Cardiac septum (tissue), 1 donor: ENCODE results near the gene ADO. TPM values are rescaled to one million over a fixed set of nuclear protein-coding genes. Genes with fewer than 3 reads are reported as not detected.
"Not testable (repeated sequence)": the region's sequence is repeated elsewhere in the genome, so short reads cannot be mapped to it uniquely, and the experiment has no call there.

Experiments
- DNase-seq: peaks from one replicate; pipeline ENCODE4 v3.0.0-alpha.2; 2020; ENCODE audit warnings: low spot score
- intact Hi-C: fragments of 100-400 bp; cut with DNase I; formaldehyde crosslinking; loops from one replicate; pipeline ENCODE4 v1.14.0; 2022
- long read RNA-seq: library from polyadenylated mRNA; unstranded; transcript quantifications from one replicate; pipeline ENCODE4 v2.0.0, GENCODE V29; 2021
- total RNA-seq: library from RNA; stranded (reverse); fragmentation: NEBNext Ultra II Directional; extraction: Animal tissue kit (Norgen Biotek cat#: 25700); gene quantifications from one replicate; pipeline ENCODE4 v1.2.1, GENCODE V29; 2021
- donor health status: DM: no; HTN: no; CAD: no.

Gene ADO
- total RNA-seq, result 19.5 TPM
- long read RNA-seq, transcript ADO-201 (1 exons, 3,627 nt), result major isoform, 19 of 19 reads
- long read RNA-seq, partial matches to known transcripts, result 0 of 19 reads
- long read RNA-seq, other reads (novel, unspliced or antisense), result 0 of 19 reads

DNA sequence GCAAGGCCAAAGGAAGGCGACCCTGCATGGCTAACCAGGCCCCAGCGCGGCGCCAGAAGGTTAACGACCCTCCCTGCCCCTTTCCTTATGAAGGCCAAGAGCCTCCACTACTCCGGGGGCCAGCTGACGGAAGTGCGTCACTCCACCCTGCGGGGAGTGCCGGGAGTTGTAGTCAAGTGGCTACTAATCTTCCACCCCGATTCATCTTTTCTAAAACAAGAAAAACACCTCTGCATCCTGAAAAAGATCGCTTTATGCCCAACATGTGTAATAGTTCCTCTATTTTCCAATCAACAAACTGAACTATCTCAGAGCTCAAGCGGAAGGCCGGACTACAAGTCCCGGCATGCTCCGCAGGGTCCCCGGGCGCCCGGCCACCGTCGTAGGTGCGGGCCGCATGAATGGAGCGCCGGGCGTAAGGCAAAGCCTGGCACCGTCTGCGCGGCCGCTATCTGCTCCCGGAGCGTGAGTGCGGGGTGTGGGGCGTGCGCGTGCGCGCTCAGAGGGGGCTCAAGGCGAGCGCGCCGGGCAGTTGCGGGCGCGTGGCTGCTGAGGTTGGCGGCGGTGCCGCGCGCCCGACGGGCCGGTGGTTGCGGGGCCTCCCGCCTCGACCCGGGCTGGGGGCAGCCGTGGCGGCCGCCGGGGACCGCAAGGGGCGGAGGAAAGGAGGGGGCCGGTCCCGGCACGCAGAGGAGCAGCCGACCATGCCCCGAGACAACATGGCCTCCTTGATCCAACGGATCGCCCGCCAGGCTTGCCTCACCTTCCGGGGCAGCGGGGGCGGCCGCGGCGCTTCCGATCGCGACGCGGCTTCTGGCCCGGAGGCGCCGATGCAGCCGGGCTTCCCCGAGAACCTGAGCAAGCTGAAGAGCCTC, at the start of gene ADO:
Gene ADO, plus strand, starts transcription at position 365 of the 875 bp plus-strand sequence. Its CDS starts 340 bp downstream, at position 705.
- intact Hi-C loops, result loop anchor here (2.0 kb wide), 1 partner anchor 44 kb away; no protein-coding TSS in a partner anchor

DNA sequence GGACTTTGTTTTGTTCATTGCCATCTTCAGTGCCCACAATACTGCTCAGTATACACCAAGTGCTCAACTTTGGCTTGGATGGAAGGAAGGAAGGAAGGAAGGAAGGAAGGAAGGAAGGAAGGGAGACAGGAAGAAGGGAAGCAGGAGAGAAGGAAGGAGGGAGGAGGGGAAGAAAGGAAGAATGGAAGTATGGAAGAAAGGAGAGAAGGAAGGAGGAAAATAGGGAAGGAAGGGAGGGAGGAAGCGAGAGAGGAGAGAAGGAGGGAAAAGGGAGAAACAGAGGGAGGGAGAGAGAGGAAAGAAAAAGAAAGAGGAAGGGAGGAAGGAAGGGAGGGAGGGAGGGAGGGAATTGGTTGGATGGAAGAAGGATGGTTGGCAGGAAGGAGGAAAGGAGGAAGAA, 49.6 kb upstream of the ADO start:
- intact Hi-C loops, result no loop called here
- DNase-seq, result no peak

More for the DNA sequence above, at the start of gene ADO:
- peak; percentile 92 for DNase-seq

DNA sequence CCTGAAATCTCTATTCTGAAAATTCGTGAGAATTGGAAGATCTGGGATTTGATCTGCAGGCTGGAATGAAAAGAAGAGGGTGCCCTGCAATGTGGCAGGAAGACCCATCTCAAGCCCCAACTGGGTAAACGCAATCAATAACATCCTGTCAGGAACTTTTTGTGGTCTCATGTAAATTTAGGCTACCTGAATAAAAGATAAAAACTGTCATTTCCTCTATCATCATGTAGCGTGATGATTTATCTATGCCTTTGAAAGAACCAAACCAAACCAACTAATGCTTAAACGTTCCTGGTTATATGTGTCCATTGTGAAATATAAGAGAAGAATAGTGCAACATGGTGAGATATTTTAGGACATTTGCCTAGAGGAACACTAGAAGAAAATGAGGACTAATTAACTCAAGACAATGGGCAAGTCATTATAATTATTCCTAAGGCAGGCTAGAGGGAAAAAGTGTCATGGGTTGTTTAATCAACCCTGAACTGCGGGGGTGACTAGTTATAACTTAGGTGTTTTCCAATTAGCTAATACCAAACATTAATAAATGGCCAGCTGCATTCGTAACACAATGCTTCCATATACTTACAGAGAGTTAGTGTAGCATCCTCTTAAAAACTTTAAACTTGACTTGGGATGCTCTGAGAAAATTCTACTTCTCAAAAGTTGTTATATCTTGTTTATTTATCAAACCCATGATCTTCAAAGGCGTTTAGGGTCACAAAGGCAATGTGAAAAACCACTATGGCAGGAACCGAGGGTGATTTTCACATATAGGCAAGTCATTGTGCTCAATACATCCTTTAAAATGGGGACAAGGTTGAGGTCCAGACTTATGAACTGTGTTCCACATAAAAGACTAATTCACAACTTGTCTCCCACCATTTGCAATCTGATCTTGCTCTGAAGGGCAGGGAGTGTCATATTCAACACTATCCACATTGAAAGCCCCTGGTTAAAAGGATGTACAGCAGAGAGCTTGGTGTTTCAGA, 48.6 kb upstream of the ADO start:
- no peak for DNase-seq
- intact Hi-C loops, result no loop called here

DNA sequence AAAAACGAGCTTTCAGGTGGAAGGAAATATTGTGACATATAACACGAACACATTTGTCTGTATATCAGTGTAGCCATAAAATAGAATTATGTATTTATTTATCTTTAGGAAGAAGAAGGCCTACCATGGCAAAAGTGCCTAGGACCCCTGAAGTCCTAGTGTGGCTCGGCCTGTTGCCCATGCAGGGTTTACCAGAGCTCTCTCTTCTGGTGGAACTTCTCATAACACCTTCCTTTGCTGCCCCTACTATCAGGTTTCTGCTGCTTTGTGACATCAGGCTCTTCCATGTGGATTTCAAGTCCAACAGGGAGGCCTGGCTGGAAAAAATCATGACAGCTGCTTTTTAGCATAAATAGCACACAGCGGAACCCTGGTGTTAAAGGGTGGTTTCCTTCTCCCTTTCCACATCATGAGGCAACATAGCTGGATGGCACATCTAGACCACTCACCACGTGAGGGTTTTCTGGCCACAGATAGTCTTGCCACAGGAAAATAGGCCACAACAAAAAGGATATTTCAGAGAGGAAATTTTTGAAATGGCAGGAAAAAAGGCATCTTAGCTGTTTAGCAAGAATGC, 44.8 kb upstream of the ADO start:
- intact Hi-C loops, result loop anchor here (2.0 to 5.0 kb wide), 2 partner anchors 45 to 58 kb away; partner anchors contain the start of genes ADO and EGR2
- no peak for DNase-seq

DNA sequence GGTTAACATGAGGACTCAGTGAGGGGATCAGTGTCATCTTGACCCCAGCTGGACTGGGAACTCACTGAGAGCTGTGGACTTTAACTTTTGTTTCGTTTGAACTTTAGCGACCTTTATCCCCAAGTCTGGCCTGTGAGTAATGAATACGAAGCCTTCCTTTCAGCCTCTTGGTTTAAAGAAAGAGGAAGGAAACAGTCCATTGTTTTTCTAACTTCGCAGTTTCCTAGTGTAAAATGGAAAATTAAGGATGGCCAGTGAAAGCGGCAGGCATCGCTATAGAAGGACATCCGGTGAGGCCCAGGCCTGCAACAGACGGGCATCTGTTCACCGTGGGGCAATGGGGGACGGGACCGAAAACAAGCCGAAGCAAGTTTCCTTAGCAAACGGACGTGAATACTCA, 44.1 kb upstream of the ADO start:
- intact Hi-C loops, result loop anchor here (2.0 to 5.0 kb wide), 2 partner anchors 44 to 57 kb away; partner anchors contain the start of genes ADO and EGR2
- DNase-seq, result no peak

DNA sequence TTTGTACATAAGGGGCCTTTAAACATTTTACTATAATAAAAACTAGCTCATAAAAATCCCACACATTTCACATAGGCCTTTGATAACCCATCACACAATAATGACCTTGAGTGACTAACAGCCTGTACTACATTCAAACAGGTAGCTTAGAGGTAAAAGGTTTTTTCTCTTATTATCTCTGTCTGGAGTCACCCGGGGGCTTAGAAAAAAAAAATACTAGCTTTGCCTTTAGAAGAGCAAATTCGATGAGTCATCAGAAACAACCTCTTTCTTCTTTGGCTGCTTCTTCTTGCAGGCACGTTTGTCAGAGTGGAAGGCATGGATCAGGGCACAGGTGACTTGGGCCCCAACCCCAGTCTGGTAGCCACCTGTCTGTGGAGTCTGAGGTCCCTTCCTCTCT, 43.4 kb upstream of the ADO start:
- intact Hi-C loops, result loop anchor here (2.0 to 5.0 kb wide), 2 partner anchors 44 to 56 kb away; partner anchors contain the start of genes ADO and EGR2
- DNase-seq, result no peak

DNA sequence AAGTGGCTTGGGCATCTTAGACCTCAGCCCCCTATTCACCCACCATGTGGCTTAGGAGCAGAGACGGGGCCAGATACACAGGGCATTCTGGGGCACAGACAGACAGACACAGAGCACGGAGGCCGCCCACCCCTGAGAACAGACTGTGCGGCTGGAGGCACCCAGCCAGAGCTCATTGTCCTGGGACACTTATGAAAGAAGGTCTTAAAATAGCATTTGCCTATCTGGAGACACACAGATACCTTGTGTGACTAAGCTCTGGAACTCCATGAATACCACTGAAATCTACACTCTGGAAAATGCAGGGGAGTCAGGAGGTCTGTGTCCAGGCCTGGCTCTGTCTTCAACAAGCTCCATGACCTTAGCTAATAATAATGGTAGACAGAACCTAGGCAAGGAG, 41.4 kb upstream of the ADO start:
- intact Hi-C loops, result loop anchor here (2.0 to 5.0 kb wide), 2 partner anchors 54 to 72 kb away; partner anchors contain the start of gene EGR2
- DNase-seq, result peak; percentile 78

DNA sequence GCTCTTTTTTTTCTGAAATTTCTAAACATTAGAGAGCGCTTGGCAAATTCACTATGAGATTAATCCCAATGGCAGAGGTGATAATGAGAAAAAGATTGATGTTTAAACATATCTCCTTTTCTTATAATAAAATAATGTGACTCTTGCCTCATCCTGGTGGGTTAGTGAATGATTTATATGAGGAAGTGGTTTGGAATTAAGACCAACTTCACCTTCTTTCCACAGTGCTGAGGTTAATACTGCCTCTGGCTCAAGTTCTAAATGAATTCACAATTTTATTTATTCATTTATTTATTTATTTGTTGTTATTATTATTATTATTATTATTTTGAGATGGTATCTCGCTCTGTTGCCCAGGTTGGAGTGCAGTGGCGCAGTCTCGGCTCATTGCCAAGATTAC, 40.5 kb upstream of the ADO start:
- no peak for DNase-seq
- intact Hi-C loops, result loop anchor here (5.0 kb wide), 1 partner anchor 53 kb away; the partner anchor contains the start of gene EGR2

DNA sequence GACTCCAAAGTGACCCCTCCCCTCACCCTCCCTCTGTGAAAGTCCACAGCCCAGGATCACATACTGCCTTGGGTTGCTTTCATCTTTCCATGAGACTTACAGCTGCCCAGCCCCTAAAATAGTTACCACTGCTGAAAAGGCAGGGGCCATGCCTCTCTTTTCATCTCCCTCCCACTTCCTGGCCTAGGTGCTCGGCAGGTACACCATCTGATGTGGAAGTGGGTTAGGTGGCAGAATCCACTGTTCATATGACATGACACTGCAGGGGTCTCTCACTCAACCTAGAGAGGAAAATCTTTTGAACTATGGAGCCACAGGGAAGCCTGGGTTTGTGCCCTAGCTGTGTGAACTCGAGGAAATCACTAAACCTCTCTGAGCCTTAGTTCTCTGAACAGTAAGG, 38.8 kb upstream of the ADO start:
- intact Hi-C loops, result no loop called here
- DNase-seq, result no peak

DNA sequence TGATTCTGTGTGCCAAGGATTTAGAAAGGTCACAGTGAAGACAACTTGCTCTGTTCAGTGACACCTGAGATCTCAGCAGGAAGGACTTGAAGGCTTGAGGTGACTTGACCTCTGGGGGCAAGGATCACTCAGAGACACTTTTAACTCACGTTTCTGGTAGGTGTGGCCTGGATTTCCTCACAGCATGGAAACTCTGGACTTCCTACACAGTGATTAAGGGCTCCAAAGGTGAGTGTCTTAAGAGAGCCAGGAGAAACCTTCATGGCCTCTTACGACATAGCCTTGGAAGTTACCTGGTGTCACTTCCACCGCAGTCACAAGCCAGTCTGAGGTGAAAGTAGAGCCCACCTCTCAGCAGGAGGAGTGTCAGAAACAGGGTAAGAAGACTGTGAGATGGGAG, 38.1 kb upstream of the ADO start:
- no peak for DNase-seq
- intact Hi-C loops, result no loop called here

DNA sequence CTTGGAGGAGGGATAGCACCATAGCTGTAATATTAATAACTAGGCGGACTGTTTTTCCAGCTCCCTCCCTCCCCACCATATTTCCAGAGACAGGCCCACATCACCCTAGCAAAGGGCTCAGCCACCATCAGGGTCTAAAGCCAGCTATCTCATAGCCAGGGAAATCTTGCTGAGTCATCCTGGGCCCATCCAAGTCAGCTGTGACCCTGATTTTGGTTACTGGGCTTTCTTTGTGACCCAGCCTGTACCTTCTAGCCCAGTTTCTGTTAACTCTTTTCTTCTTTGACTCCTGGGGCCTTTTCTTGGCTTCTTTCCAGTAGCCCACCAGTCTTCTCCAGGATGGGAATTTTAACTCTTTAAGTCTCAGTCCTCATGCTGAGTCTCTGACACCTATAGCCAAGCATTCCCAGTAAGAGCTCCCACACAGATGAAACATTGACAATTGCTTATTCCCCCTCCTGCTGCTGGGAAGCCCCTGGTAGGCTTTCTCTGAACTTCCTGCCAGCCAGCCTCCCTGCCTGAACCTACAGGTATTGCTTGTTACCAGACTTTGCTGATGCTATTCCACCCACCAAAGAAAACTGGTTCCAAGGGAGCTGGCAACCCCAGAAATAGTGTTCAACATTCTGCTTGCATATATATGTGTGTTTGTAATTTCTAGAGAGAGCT, 34.8 kb upstream of the ADO start:
- intact Hi-C loops, result no loop called here
- DNase-seq, result no peak

DNA sequence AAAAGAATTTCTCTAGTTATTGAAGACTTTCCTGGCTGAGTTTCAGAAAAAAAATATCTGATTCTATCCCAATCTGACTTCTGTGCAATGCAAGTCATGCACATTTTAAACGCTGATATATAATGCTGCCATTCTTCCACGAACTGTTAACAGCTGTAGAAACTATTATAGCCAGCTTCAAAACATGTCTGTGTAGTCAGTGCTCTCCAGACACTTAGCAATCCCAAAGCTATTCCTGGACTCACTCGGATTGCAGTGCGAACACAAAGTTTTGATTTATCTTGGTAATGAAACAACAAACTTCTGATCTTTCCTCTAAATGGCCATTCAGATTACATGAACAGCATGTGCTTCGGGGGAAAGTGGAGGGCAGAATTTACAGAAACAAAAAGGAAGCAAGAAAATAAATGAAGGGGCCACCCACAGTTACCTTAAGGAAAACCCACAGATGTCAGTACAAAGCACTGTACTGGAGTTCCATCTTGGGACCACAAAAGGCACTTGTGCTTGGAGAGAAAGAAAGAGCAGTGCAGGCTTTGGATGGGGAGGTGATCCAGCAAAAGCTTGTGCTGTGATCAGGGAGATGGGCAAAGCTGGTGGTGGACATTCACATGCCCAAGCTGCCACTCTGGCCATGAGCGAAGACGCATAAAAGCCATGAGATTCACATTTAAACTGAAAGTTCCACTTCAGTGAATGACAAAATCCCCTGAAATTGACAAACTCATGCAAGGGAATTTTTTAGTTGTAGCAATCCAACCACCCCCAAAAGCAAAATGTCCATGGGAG, 32.1 kb upstream of the ADO start:
- no peak for DNase-seq
- intact Hi-C loops, result no loop called here

DNA sequence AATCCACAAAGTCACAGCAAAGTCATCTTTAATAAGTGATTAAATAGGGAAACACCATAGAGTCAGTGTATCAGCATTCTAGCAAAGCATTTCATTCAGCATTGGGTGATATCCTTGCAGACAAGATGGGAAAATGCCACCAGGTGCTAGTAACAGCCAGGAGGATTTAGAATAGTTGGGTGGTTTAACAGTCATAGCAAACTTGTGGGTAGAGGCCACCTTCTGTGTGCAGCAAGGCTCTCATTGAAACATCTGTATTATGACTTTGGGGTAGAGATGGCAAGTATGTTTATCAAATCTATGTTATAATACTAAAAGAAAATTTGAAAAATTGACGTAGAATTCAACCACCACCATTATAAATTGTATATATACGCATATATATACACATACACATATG, 26.4 kb upstream of the ADO start:
- no peak for DNase-seq
- intact Hi-C loops, result no loop called here

DNA sequence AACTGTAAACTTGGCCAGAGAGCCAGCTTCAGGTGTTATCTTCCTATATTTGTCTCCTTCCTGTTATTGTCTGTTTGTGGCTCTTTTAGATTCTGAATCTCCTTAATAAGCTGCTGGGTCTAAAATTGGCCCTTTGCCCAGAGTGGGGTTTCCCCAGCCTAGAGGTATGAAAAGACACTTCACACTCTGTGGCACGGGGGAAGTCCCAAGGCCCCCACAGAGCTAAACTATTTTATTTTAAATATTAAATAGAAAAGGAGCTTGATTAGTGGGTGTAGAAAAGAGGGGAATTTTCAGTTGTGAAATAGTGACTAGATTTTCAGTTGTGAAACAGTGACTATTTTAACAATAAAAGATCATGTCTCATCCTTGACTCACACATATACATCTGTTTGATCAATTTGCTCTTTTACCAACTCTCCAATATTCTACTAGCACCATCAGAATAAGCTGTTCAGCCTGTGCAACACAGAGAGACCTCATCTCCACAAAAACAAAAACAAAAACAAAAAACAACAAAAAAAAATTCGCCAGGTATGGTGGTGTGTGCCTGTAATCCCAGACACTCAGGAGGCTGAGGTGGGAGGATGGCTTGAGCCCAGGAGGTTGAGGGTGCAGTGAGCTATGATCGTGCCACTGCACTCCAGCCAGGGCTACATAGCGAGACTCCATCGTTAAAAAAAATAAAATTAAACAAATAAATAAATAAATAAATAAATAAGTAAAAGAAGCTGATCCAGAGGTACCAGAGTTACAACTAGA, 24.9 kb upstream of the ADO start:
- DNase-seq, result no peak
- intact Hi-C loops, result no loop called here

DNA sequence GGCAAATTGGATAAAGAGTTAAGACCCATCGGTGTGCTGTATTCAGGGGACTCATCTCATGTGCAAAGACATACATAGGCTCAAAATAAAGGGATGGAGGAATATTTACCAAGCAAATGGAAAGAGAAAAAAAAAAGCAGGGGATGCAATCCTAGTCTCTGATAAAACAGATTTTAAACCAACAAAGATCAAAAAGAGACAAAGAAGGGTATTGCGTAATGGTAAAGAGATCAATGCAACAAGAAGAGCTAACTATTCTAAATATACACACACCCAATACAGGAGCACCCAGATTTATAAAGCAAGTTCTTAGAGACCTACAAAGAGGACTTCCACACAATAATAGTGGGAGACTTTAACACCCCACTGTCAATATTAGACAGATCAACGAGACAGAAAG, 20.0 kb upstream of the ADO start:
- intact Hi-C loops, DNase-seq: not testable (repeated sequence)

DNA sequence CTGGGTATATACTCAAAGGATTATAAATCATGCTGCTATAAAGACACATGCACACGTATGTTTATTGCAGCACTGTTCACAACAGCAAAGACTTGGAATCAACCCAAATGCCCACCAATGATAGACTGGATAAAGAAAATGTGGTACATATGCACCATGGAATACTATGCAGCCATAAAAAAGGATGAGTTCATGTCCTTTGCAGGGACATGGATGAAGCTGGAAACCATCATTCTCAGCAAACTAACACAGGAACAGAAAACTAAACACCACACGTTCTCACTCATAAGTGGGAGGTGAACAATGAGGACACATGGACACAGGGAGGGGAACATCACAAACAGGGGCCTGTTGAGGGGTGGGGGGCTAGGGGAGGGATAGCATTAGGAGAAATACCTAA, 16.2 kb upstream of the ADO start:
- DNase-seq, intact Hi-C loops: not testable (repeated sequence)

DNA sequence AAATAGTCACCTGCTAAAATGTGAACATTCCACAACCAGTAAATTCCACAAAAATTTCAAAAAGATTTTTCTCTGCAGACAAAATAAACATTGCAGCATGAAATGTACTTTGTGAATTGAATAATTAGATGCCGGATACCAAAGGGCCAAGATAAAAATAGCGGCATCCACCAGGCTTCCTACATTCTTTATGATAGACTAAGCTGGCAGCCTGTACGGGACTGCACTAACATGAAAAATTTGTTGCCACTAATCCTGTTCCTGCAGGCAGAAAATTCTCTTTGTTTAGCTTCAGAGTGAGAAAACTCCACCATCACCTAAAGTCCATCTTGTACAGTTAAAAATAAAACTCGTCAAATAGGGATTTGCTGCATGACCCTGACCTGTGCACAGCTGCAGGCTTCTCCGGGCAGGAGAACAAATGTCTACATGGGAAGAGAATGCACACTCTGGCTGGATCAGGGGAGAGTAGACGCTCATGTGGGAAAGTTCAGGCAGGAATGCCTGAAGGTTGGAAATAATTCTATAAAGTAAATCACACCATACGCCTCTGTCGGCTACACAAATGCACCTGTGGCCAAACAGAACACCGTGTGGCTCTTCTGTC, 15.6 kb upstream of the ADO start:
- DNase-seq, result no peak
- intact Hi-C loops, result no loop called here
